Astrocyte of the spinal cord (primary cell): ENCODE data around the gene P3H2.

ENCODE experiments used
- DNase-seq: peaks from one replicate; pipeline ENCODE4 v3.0.0; 2011; ENCODE audit warnings: low read depth, low spot score
- H3K4me3 ChIP-seq: 2 replicates; pipeline ENCODE4 v1.5.1; 2011; ENCODE audit warnings: low read depth, mild to moderate bottlenecking, low read length, moderate library complexity
- CTCF ChIP-seq: IDR thresholded peaks from 2 replicates; pipeline ENCODE4 v1.5.1; 2012; ENCODE audit warnings: low read depth, mild to moderate bottlenecking, low read length, inconsistent platforms
- in situ Hi-C: cut with HindIII; loops from 2 replicates; pipeline ENCODE4 v1.10.0; 2017; ENCODE audit warnings: low sequenced_read_pairs

P3H2 gene

GRCh38 chr3:189911001-189911400 is 209.7 kb downstream of the P3H2 start:
- DNase-seq, result no peak
- TF ChIP-seq CTCF, result no peak
- H3K4me3 ChIP-seq, result no peak overlapping the region
- in situ Hi-C loops, result no loop called here

GRCh38 chr3:189909573-189909972 is 211.1 kb downstream of the P3H2 start:
- DNase-seq, result no peak
- no peak overlapping the region for H3K4me3 ChIP-seq
- in situ Hi-C loops, result no loop called here
- TF ChIP-seq CTCF, result no peak

- no peak for TF ChIP-seq CTCF
- in situ Hi-C loops, result no loop called here
- no peak overlapping the region for H3K4me3 ChIP-seq
- DNase-seq, result no peak
Observed at GRCh38 chr3:189909139-189909538, 211.6 kb downstream of the P3H2 start.

GRCh38 chr3:189908646-189909045 is 212.1 kb downstream of the P3H2 start:
- in situ Hi-C loops, result no loop called here
- peak; percentile 65 for DNase-seq
- H3K4me3 ChIP-seq, result no peak overlapping the region
- no peak for TF ChIP-seq CTCF

GRCh38 chr3:189907803-189908202 is 212.9 kb downstream of the P3H2 start:
- no peak overlapping the region for H3K4me3 ChIP-seq
- DNase-seq, result peak; percentile 22
- no peak for TF ChIP-seq CTCF
- in situ Hi-C loops, result no loop called here
